ENCODE measurements around the gene ROBO1.

DNA sequence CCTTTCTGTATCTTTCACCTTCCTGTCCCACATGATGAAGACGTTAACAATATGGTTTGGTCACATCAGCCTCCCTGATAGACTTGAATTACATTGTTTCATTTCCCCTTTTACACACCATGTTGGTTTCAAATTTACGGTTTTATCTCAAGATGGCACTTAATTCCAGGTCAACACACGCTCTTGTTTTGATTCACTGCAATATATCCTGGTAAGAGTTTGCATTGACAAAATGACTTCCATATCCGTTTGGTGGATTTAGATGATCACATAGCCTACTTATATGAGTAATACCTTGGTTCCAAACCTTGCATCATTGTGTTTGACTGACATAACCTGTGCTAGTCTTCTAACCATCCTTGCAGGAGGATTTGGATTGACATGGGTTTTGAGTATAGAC, 499.4 kb downstream of the ROBO1 start:
- TF ChIP-seq, protein P1, sequence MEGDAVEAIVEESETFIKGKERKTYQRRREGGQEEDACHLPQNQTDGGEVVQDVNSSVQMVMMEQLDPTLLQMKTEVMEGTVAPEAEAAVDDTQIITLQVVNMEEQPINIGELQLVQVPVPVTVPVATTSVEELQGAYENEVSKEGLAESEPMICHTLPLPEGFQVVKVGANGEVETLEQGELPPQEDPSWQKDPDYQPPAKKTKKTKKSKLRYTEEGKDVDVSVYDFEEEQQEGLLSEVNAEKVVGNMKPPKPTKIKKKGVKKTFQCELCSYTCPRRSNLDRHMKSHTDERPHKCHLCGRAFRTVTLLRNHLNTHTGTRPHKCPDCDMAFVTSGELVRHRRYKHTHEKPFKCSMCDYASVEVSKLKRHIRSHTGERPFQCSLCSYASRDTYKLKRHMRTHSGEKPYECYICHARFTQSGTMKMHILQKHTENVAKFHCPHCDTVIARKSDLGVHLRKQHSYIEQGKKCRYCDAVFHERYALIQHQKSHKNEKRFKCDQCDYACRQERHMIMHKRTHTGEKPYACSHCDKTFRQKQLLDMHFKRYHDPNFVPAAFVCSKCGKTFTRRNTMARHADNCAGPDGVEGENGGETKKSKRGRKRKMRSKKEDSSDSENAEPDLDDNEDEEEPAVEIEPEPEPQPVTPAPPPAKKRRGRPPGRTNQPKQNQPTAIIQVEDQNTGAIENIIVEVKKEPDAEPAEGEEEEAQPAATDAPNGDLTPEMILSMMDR (IDR thresholded peaks at IDR 0.05) = no peak
- TF ChIP-seq POLR2A (IDR thresholded peaks at IDR 0.05) (no peak), POLR2AphosphoS5 (IDR thresholded peaks at IDR 0.05; ENCODE audit: insufficient read depth in 1 of 2, low read depth in 1 of 2) (no peak)

Measured in vagina (tissue), 2 donors.